T-helper 1 cell treated with Interleukin-12 subunit alpha and Interleukin-12 subunit beta and Interleukin-4 antibody, amounts not matched to agents 30 ng/mL and 1 ng/mL, for 36 hours (primary cell): ENCODE results near the gene ENTPD7. TPM values are rescaled to one million over a fixed set of nuclear protein-coding genes. Genes with fewer than 3 reads are reported as not detected.

Experiments
- intact Hi-C: fragments of 100-400 bp; cut with micrococcal nuclease; formaldehyde crosslinking; loops from one replicate; pipeline ENCODE4 v1.15.1; 2024
- total RNA-seq: library from RNA; stranded (reverse); gene quantifications from 2 replicates; pipeline ENCODE4 v1.2.3, GENCODE V29; 2022

Gene ENTPD7
- total RNA-seq, 1 donor from 2014 or later, result 9.4 TPM

DNA sequence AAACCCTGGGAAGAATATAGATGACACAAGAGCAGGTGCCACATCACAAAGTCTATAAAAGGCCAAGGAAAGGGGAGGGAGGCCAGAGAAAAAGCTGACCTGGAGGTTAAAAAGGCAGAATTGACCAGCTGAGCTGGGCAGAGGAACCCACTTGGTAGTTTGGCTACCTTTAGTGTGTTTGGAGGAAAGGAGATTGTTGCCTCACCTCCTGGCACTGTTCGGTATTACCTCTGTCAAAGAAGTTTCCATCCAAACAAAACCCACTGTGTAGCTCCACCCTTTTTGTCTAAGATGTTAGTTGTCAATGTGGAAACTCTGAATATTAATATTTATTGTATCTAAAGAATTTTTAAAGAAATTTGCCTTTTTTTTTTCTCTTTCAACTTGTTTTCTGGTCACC is 23.4 kb downstream of the ENTPD7 start:
- intact Hi-C loops, result no loop called here

DNA sequence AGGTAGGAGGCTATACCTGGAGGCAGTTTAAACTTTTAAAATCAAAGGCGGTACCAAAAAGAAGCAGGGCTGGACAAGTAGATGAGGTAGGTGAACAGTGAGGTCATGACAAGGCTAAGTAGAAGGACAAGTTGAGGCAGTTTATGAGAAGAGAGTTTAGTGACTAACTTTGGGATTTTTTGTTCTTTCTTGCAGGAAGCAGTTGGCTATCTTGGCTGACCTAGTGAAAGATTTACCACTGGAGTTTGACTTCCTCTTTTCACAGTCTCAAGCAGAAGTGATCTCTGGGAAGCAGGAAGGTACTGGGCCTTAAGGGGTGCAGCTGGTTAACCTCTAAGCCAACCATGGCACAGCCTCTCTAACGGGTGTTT is 26.3 kb downstream of the ENTPD7 start:
- intact Hi-C loops, result no loop called here

- intact Hi-C loops, result no loop called here
These were observed 30.2 kb downstream of the ENTPD7 start for GRCh38 chr10:99689461-99689860.

- intact Hi-C loops, result no loop called here
These were observed 34.7 kb downstream of the ENTPD7 start for GRCh38 chr10:99693933-99694583.

DNA sequence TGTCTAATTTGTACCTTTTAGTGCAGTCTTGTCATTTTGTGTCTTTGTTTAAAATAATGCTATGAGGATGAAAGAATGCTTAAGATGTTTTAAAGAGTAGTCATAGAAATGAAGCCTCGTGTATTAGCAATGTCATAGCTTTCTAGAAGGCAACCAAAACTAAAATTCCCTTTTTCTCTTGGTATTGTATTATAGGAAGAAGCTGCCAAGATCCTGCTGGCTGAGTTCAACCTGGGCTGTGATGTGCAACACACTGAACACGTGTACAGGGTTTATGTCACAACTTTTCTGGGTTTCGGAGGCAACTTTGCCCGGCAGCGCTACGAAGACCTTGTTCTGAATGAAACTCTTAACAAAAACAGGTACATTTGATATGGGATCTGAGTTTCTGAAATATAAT is 36.5 kb downstream of the ENTPD7 start:
- intact Hi-C loops, result no loop called here

DNA sequence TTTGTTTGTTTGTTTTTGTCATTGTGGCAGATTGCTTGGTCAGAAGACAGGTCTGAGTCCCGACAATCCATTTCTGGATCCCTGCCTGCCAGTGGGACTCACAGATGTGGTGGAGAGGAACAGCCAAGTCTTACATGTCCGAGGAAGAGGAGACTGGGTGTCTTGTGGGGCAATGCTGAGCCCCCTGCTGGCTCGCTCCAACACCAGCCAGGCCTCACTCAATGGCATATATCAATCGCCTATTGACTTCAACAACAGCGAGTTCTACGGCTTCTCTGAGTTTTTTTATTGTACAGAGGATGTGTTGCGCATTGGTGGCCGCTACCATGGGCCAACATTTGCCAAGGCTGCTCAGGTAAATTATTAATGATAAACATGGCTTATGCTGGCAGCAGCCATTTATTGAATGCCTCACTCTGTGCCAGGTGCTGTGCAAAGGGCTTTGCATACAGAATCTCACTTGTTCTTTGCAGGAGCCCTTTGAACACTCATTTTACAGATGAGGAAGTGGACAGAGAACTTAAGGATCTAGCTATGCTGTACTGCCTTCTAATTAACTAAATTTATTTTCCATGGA is 39.3 kb downstream of the ENTPD7 start:
- intact Hi-C loops, result no loop called here

- intact Hi-C loops, result no loop called here
These were observed 41.3 kb downstream of the ENTPD7 start for GRCh38 chr10:99700649-99701048.

DNA sequence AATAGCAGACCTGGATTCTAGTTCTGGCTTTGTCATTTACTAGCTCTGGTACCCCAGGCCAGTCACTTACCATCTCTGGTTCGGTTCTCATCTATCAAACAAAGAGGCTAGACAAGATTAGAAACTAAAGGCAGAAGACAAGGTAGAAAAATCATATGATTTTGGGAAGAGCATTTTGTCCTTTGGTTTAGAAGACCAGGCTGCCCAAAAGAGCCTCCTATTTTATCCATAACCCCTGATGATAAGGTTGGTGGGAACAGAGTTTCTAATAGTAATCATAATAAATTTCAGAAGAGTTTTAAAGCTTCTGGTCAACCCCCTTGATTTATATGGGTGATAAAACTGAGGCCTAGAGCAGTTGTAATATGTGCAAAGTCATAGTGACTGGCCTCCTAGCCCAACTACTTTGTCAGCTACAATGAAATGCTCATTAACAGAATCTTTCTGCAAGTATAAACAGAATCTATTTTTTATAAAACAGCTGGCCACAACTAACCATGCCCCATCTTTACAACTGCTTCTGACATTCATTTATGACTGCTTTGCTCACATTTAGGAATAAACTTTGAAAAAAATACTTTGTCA is 49.2 kb downstream of the ENTPD7 start:
- intact Hi-C loops, result no loop called here

DNA sequence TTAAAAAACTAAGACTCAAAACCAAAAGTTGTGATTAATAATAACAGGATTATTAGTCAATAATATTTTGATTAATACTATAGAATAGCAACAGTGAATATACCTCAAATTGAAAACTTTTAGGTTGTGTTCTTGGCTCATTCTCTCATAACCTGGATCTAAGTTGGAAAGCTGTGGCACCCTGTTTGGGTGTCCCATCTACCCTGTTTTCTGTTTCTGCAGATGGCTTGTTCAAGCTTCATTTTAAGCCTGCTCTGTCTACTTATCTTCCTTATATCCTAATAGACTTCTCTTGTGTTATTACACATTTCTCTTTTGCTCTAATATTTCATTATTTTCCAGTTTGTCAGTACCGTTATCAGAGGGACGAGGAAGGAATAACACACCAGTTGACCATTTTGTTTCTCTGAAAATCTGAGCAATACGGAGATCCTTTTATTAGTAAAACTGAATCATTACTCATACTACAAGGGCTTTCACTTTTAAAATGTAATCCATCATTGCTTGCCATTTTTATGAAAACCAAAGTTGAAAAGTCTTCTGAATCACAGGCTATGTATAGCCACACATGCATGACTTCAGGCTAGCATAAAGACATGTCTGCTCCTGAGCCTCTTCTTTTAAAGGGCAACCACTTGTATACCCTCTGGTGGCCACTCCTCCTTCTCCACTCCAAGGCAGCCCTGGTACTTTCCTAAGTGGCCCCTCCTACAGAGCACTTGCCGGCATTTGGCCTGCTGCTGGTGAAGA is 50.3 kb downstream of the ENTPD7 start:
- intact Hi-C loops, result loop anchor here (2.0 kb wide), 1 partner anchor 89 kb away; the partner anchor contains the start of gene SLC25A28

GRCh38 chr10:99711129-99711719 is 51.9 kb downstream of the ENTPD7 start:
- intact Hi-C loops, result loop anchor here (1.0 to 2.0 kb wide), 5 partner anchors 81 to 319 kb away; partner anchors contain the start of gene SLC25A28

DNA sequence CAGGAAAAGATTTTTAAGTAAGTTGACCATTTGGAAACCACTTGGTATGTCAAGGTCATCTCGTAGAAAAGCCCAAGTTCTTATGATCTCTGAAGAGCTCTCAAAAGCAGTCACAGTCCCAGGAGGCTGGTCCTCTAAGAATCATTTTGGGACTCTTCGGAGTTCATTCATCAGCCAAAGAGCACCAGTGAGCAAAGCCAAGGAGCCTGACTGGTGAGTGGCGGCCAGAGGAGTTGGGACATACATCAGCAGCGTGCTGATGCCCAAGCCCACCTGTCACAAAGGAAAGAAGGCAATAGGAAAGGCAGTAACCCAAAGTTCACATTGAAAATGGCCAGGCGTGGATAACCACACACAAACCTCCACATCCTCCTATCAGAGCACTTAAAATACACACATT is 55.1 kb downstream of the ENTPD7 start:
- intact Hi-C loops, result no loop called here

DNA sequence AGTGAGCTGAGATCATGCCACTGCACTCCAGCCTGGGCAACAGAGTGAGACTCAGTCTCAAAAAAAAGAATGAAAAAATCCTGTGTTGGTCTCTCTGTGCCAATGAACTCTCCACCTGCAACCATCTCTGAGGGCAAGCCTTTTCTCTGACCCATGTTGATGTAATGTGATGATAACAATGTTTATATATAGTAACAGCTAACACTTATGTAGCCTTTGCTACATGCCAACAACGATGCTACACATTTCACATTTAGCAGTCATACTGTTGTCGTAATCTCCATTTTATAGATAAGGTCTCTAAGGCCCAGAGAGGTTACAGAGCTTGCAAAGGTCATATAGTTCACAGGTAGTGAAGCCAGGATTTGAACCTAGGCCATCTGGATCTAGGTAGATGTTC is 61.1 kb downstream of the ENTPD7 start:
- intact Hi-C loops, result no loop called here

DNA sequence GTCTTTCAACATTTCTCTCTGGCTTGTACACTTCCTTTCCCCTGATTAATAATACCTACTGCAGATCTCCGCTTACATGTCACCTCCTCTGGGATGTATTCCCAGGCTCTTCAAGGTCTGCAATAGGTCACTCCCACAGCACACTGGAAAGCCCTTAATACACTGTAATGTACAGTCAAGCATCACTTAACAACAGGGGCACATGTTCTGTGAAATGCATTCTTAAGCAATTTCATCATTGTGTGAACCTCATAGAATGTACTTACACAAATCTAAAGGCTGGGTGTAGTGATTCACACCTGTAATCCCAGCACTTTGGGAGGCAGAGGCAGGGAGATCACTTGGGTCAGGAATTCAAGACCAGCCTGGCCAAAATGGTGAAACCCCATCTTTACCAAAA is 70.7 kb downstream of the ENTPD7 start:
- intact Hi-C loops, result loop anchor here (5.0 kb wide), 6 partner anchors 262 to 1622 kb away; partner anchors contain the start of genes BTRC, CWF19L1, ERLIN1 and HIF1AN

DNA sequence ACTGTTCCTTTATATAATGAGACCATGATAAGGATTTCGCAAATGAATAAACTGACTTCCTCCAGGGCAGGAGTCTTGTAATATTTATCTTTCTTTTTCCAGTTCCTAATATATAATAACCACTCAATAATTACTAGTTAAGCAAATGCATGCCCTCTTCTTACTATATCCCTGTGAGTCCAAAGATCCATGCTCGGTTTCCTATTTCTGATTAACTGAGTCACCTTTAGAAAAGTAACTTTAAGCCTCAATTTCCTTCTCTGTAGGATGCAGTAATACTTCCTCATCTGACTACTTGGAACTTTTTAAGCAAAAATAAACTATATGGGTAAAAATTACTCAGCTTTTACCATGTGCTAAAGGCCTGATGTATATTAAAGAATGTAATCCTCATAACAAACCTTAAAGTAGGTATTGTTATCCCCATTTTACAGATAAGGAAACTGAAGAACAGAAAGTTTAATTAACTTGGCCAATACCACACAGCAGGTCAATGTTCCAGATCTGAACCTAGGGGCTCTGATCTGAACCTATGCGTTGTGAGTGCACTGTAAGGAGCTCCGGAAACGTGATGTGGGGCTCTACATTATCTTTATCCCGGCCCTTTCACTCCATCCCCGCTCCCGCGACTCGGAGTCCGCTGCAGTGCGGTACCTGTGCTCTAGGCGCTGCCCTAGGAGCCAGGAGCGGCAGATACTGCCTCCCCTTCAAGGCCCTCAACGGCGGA is 72.2 kb downstream of the ENTPD7 start:
- intact Hi-C loops, result loop anchor here (1.0 to 5.0 kb wide), 12 partner anchors 72 to 1621 kb away; partner anchors contain the start of genes BTRC, CHUK, CWF19L1 and DNMBP

DNA sequence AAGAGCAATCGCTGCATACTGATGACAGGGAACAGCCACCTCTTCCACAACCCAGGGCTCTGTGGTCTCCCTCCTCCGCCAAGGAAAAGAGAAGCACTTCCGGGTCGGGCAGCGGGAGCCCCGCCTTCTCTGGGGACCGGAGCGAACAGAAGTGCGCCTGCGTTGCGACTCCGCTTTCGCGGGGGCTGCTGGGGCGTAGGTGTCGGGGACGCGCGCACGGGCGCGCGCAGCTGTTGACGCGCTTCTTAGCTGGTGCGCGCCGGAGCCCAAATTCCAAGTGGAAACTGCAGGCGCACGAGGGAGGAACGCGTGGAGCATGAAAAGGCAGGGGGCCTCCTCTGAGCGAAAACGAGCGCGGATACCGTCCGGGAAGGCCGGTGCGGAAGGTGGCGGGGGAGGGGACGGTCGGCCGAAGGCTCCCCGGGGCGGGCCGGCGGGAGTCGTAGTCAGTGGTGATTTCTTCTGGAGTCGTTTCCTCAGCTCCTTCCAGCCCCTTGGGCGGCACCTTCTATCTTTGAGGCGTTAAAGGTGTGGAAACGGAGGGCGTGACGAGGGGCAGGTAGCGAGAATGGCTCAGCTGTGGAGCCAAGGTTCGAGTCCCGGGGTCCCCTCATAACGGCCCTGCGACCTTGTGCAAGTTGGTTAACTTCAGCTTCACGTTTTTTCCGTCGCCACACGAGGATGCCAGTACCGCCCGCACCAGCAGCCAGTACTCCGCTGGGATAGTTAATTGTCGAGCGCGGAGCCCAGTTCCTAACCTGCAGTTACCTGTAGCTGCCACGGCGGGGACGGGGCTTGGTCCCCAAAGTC is 72.9 kb downstream of the ENTPD7 start, which contains the start of the genes COX15 and CUTC:
Gene COX15, minus strand, starts transcription at position 95 of the 810 bp plus-strand sequence. Its CDS starts 78 bp downstream, at position 17.
Gene CUTC, plus strand, starts transcription at position 202 of the 810 bp plus-strand sequence. Its CDS starts 115 bp downstream, at position 317.
- intact Hi-C loops, result loop anchor here (1.0 to 5.0 kb wide), 12 partner anchors 73 to 1620 kb away; partner anchors contain the start of genes BTRC, CHUK, CWF19L1 and DNMBP

GRCh38 chr10:99733366-99733765 is 74.1 kb downstream of the ENTPD7 start:
- intact Hi-C loops, result loop anchor here (2.0 to 5.0 kb wide), 8 partner anchors 259 to 1619 kb away; partner anchors contain the start of genes BTRC, CHUK, CWF19L1 and ERLIN1

GRCh38 chr10:99734111-99734510 is 74.8 kb downstream of the ENTPD7 start:
- intact Hi-C loops, result loop anchor here (5.0 kb wide), 6 partner anchors 258 to 1618 kb away; partner anchors contain the start of genes BTRC, CWF19L1, ERLIN1 and HIF1AN

- intact Hi-C loops, result no loop called here
These were observed 81.0 kb downstream of the ENTPD7 start for GRCh38 chr10:99740260-99740659.

- intact Hi-C loops, result no loop called here
These were observed 81.7 kb downstream of the ENTPD7 start for GRCh38 chr10:99740933-99741559.
